Measurements from ENCODE around the gene UCK2. TPM values are rescaled to one million over a fixed set of nuclear protein-coding genes. Genes with fewer than 3 reads are reported as not detected.

The UCK2 gene
- total RNA-seq, 4 donors from 2014 or later: 9.0 to 16.3 (median 15.5) TPM

- no peak for TF ChIP-seq CTCF (IDR thresholded peaks at IDR 0.05; ENCODE audit: low read depth)
Measured at GRCh38 chr1:165836664-165837482, 9.5 kb downstream of the UCK2 start.

GRCh38 chr1:165837838-165838364, 10.5 kb downstream of the UCK2 start:
- TF ChIP-seq CTCF (IDR thresholded peaks at IDR 0.05; ENCODE audit: low read depth): no peak

GRCh38 chr1:165840423-165840822, 13.0 kb downstream of the UCK2 start:
- no peak for TF ChIP-seq CTCF (IDR thresholded peaks at IDR 0.05; ENCODE audit: low read depth)

GRCh38 chr1:165841582-165842017, 14.2 kb downstream of the UCK2 start:
- no peak for TF ChIP-seq CTCF (IDR thresholded peaks at IDR 0.05; ENCODE audit: low read depth)

GRCh38 chr1:165842023-165842670, 14.7 kb downstream of the UCK2 start:
- no peak for TF ChIP-seq CTCF (IDR thresholded peaks at IDR 0.05; ENCODE audit: low read depth)

GRCh38 chr1:165842671-165843129, 15.3 kb downstream of the UCK2 start:
- no peak for TF ChIP-seq CTCF (IDR thresholded peaks at IDR 0.05; ENCODE audit: low read depth)

- no peak for TF ChIP-seq CTCF (IDR thresholded peaks at IDR 0.05; ENCODE audit: low read depth)
Measured at GRCh38 chr1:165843304-165843703, 15.9 kb downstream of the UCK2 start.

Data from subcutaneous adipose tissue (tissue), 4 donors.